Measurements from ENCODE around the gene ADCY5.

ADCY5 gene

DNA sequence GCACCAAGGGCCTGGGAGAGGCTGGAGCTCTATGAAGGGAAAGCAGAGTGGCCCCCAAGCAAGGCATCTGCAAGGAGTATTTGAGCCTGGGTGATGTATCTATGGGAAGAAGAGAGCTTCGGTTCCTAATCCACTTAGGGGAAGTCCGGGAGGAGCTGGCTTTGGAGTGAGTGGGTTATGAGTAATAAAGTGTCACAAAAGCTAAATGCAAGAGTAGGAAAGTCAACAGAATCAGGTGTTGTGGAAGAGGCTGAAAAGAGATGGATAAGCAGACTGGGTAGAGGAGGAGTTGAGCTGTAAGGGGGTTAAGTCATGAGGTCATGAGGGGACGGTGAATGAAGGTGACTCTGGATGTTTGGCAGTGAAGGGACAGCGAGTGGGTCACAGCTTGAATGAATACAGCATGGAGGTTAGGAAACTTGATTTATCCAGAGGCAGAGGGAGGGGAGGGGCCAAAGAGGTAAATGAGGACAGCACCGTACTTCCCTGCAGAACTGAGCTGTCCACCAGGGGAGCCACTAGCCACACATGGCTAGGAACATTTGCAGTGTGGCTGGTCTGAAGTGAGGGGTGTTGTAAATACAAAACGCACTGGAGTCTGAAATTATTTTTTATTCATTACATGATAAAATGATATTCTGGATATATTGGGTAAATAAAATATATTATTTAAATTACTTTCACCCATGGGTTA lies 83.3 kb downstream of the ADCY5 start:
- no peak overlapping the region for H3K4me3 ChIP-seq (ENCODE audit: low read depth in 1 of 2, low read length in 2 of 2)
- ATAC-seq (ENCODE audit: insufficient read depth, low read depth) (peak; percentile 58; the same call in 2 of the 3 replicates), DNase-seq (no peak)
- no peaks in the 10 kb centered on the region for H4K20me1 ChIP-seq (ENCODE audit: insufficient read depth, low read length)
- peaks cover 19% of the 10 kb centered on the region for H3K27me3 ChIP-seq (ENCODE audit: insufficient read depth, low read length, poor library complexity)
- no peak overlapping the region for H3K9ac ChIP-seq (ENCODE audit: low read depth, low read length)
- no peaks in the 10 kb centered on the region for H3K9me3 ChIP-seq (ENCODE audit: insufficient read depth, low read length, severe bottlenecking)
- peak; percentile 44 for TF ChIP-seq CTCF (IDR thresholded peaks at IDR 0.05; ENCODE audit: borderline replicate concordance, extremely low read depth, low read length, poor library complexity, severe bottlenecking)
- no peak for TF ChIP-seq EZH2 (IDR thresholded peaks at IDR 0.05; ENCODE audit: borderline replicate concordance, low read depth, low read length, severe bottlenecking)
- H3K4me1 ChIP-seq (ENCODE audit: insufficient read depth, low read length), result no peaks in the 10 kb centered on the region
- H3K79me2 ChIP-seq (ENCODE audit: insufficient read depth, low read length), result no peaks in the 10 kb centered on the region
- no peak overlapping the region for H3K4me2 ChIP-seq (ENCODE audit: insufficient read depth, low read length)
- no peak overlapping the region for H3K27ac ChIP-seq (ENCODE audit: low read length)
- H3K36me3 ChIP-seq (ENCODE audit: insufficient read depth, low read length), result no peaks in the 10 kb centered on the region
- no peak overlapping the region for H2AFZ ChIP-seq (ENCODE audit: low read depth, low read length)

DNA sequence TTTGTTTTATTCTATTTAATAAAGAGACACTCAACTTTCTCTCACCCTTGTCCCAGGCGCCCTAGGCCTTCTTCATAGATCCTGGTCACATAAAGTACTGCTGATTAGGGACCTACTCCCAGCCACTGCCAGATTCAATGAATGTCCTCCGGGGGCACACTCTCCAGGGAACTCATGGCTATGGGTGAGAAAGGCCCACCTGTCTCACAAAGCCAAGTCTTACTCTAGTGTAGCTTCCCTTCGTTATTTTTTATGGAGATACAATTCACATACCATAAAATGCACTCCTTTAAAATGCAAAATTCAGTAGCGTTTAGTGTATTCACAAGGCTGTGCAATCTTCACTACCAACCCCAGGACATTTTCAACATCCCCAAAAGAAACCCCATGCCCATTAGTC lies 87.8 kb downstream of the ADCY5 start:
- DNase-seq (no peak), ATAC-seq (ENCODE audit: insufficient read depth, low read depth) (no peak)
- Histone ChIP-seq H3K9ac (ENCODE audit: low read depth, low read length) (no peak overlapping the region), H3K27ac (ENCODE audit: low read length) (no peak overlapping the region), H3K36me3 (ENCODE audit: insufficient read depth, low read length) (no peaks in the 10 kb centered on the region), H3K27me3 (ENCODE audit: insufficient read depth, low read length, poor library complexity) (peaks cover 20% of the 10 kb centered on the region), H3K4me3 (ENCODE audit: low read depth in 1 of 2, low read length in 2 of 2) (no peak overlapping the region), H3K4me2 (ENCODE audit: insufficient read depth, low read length) (no peak overlapping the region), H4K20me1 (ENCODE audit: insufficient read depth, low read length) (no peaks in the 10 kb centered on the region), H2AFZ (ENCODE audit: low read depth, low read length) (no peak overlapping the region), H3K9me3 (ENCODE audit: insufficient read depth, low read length, severe bottlenecking) (no peaks in the 10 kb centered on the region), H3K4me1 (ENCODE audit: insufficient read depth, low read length) (no peaks in the 10 kb centered on the region), H3K79me2 (ENCODE audit: insufficient read depth, low read length) (no peaks in the 10 kb centered on the region)
- TF ChIP-seq CTCF (IDR thresholded peaks at IDR 0.05; ENCODE audit: borderline replicate concordance, extremely low read depth, low read length, poor library complexity, severe bottlenecking), result peak; percentile 33
- TF ChIP-seq EZH2 (IDR thresholded peaks at IDR 0.05; ENCODE audit: borderline replicate concordance, low read depth, low read length, severe bottlenecking), result no peak

DNA sequence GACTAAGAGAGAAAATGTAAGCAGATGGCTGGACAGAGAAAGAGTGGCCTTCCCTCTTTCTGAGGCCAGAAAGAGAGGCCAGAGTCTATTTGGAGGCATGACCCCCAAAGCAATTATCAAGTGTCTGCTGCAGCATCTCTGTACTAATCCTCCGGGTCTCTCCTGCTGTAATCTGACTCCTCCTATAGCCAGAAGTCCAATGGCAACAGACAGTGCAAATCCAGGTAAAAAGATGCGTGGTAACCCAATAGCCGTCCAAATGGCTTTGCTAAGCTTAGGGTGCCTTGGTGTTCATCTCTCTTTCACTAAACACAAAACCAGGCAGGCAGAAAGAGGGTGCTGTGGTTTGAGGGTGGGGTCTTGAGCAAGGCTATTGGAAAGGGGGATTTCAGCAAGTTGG lies 91.6 kb downstream of the ADCY5 start:
- Histone ChIP-seq H3K36me3 (ENCODE audit: insufficient read depth, low read length) (no peaks in the 10 kb centered on the region), H3K4me2 (ENCODE audit: insufficient read depth, low read length) (no peak overlapping the region), H4K20me1 (ENCODE audit: insufficient read depth, low read length) (no peaks in the 10 kb centered on the region), H3K9me3 (ENCODE audit: insufficient read depth, low read length, severe bottlenecking) (no peaks in the 10 kb centered on the region), H3K4me3 (ENCODE audit: low read depth in 1 of 2, low read length in 2 of 2) (no peak overlapping the region), H2AFZ (ENCODE audit: low read depth, low read length) (no peak overlapping the region), H3K27me3 (ENCODE audit: insufficient read depth, low read length, poor library complexity) (peaks cover 19% of the 10 kb centered on the region), H3K27ac (ENCODE audit: low read length) (no peak overlapping the region), H3K9ac (ENCODE audit: low read depth, low read length) (no peak overlapping the region), H3K4me1 (ENCODE audit: insufficient read depth, low read length) (no peaks in the 10 kb centered on the region), H3K79me2 (ENCODE audit: insufficient read depth, low read length) (no peaks in the 10 kb centered on the region)
- ATAC-seq (ENCODE audit: insufficient read depth, low read depth) (no peak), DNase-seq (no peak)
- TF ChIP-seq CTCF (IDR thresholded peaks at IDR 0.05; ENCODE audit: borderline replicate concordance, extremely low read depth, low read length, poor library complexity, severe bottlenecking) (no peak), EZH2 (IDR thresholded peaks at IDR 0.05; ENCODE audit: borderline replicate concordance, low read depth, low read length, severe bottlenecking) (no peak)
